ENCODE data around the gene SPG7. TPM values are rescaled to one million over a fixed set of nuclear protein-coding genes. Genes with fewer than 3 reads are reported as not detected.

The SPG7 gene
- total and polyA plus RNA-seq, 9 of the 15 experiments (the other 6 are each of a cell fraction or from before 2014, with no cell fraction given): 5.8 to 89.1 (median 49.4) TPM

GRCh38 chr16:89507834-89508590, at the start of gene SPG7 (continued):
- TF ChIP-seq ZNF277 (CRISPR knock-in tag; IDR thresholded peaks at IDR 0.05; ENCODE audit: borderline replicate concordance) (no peak), NRF1 (conservative IDR thresholded peaks at IDR 0.05 in 1 of 2, IDR thresholded peaks at IDR 0.05 in 1 of 2) (peak; percentile 97), EP400 (IDR thresholded peaks at IDR 0.05) (peak; percentile 91), OTX1 (CRISPR knock-in tag; IDR thresholded peaks at IDR 0.05) (no peak), TAF9B (IDR thresholded peaks at IDR 0.05; ENCODE audit: partially characterized antibody) (peak; percentile 26), POLR2AphosphoS5 (IDR thresholded peaks at IDR 0.05; ENCODE audit: control insufficient read depth, insufficient read depth, low read depth, low read length) (peak; percentile 60), CHD1 (IDR thresholded peaks at IDR 0.05; ENCODE audit: low read length) (no peak), HDAC2 (IDR thresholded peaks at IDR 0.05) (no peak), SMAD1 (IDR thresholded peaks at IDR 0.05; ENCODE audit: low read depth, low read length, partially characterized antibody) (peak; percentile 45), ARID2 (IDR thresholded peaks at IDR 0.05) (0 out of 2 replicates have a peak, but pooled peaks have one; percentile 8), HOMEZ (CRISPR knock-in tag; IDR thresholded peaks at IDR 0.05) (no peak), DLX4 (CRISPR knock-in tag; IDR thresholded peaks at IDR 0.05) (no peak), FOXJ2 (tag; IDR thresholded peaks at IDR 0.05) (no peak), CBFA2T2 (conservative IDR thresholded peaks at IDR 0.05) (no peak), RERE (CRISPR knock-in tag; IDR thresholded peaks at IDR 0.05; ENCODE audit: borderline replicate concordance) (0 out of 2 replicates have a peak, but pooled peaks have one; percentile 38), MITF (IDR thresholded peaks at IDR 0.05) (no peak; the same call in 1 of the 2 replicates), ZNF239 (CRISPR knock-in tag; IDR thresholded peaks at IDR 0.05) (no peak)
